Heart left ventricle (tissue), 13 donors: ENCODE results near the gene ATP6V0A1.

ENCODE experiments used
- CTCF ChIP-seq, 12 donors: fragments of 200-600 bp; sonication (generic) in 4 of 12; IDR thresholded peaks; one replicate each; pipeline versions ENCODE4 v1.5.0 to v1.8.0; 2018 to 2022; ENCODE audit warnings: antibody characterized with exemption in 12 of 12, mild to moderate bottlenecking in 5 of 12
- POLR2A ChIP-seq, 2 donors: fragments of 450-650 bp; IDR thresholded peaks; one replicate each; pipeline ENCODE4 v1.6.1; 2017; ENCODE audit warnings: antibody characterized with exemption in 2 of 2, mild to moderate bottlenecking in 2 of 2, moderate library complexity in 2 of 2
- donor health status: ischemic (EF 13 %, LVEDD 7.1; RV severe dilation, severe dysfunction).
- donor health status: DM: no; HTN: yes; CAD: no.
- donor health status: DM: no; HTN: no; CAD: no.
- donor health status: ischemic (EF 25% LVEDD 6.9; RV normal size, moderate dysfunction).
- donor health status: ischemic (EF 25% LVEDD 5.7; RV mildly dilated, moderate dysfunction).
- donor health status: ischemic (EF 35%, LVEDD 5.7; RV mildly dilated, moderate dysfunction).
- donor health status: nonischemic (EF 11% LVEDD 7.7; RV severe dilation, severe dysfunction).
- donor health status: DM: yes; HTN: yes; CAD: no.
- donor health status: PGD.
- donor health status: ischemic (EF 29% LVEDD 5.4; RV normal size, mild dysfunction).
- donor health status: nonischemic (EF 23%, LVEDD 6.1; RV moderate dilation, normal function).

- TF ChIP-seq CTCF (IDR thresholded peaks at IDR 0.05): no peak
- TF ChIP-seq POLR2A (IDR thresholded peaks at IDR 0.05): no peak
Measured at GRCh38 chr17:42535155-42536047, 76.7 kb downstream of the ATP6V0A1 start.
